ENCODE measurements around the gene SAMD4A. TPM values are rescaled to one million over a fixed set of nuclear protein-coding genes. Genes with fewer than 3 reads are reported as not detected.

SAMD4A gene
- total and polyA plus RNA-seq, 8 donors = 2.5 to 67.4 (median 15.9) TPM

GRCh38 chr14:54754116-54754622 lies 187.2 kb downstream of the SAMD4A start:
- H3K36me3 ChIP-seq = peaks cover 0 to 35% (median 27%) of the 10 kb centered on the region in 4 donors
- intact Hi-C loops (cut with DNase I; ENCODE audit: low total_unique reads) = no loop called here
- DNase-seq = no peak
- H3K4me1 ChIP-seq = peaks cover 0 to 15% (median 0%) of the 10 kb centered on the region in 4 donors
- WGBS, 5 donors = 88 to 94% (median 90%) methylated on average over 6 of the region's 6 CpGs
- no peak overlapping the region for H3K4me3 ChIP-seq
- no peaks in the 10 kb centered on the region for H3K27me3 ChIP-seq
- TF ChIP-seq POLR2A (IDR thresholded peaks at IDR 0.05) (no peak), EP300 (IDR thresholded peaks at IDR 0.05) (no peak), POLR2AphosphoS5 (IDR thresholded peaks at IDR 0.05) (no peak)
- TF ChIP-seq, protein P1, sequence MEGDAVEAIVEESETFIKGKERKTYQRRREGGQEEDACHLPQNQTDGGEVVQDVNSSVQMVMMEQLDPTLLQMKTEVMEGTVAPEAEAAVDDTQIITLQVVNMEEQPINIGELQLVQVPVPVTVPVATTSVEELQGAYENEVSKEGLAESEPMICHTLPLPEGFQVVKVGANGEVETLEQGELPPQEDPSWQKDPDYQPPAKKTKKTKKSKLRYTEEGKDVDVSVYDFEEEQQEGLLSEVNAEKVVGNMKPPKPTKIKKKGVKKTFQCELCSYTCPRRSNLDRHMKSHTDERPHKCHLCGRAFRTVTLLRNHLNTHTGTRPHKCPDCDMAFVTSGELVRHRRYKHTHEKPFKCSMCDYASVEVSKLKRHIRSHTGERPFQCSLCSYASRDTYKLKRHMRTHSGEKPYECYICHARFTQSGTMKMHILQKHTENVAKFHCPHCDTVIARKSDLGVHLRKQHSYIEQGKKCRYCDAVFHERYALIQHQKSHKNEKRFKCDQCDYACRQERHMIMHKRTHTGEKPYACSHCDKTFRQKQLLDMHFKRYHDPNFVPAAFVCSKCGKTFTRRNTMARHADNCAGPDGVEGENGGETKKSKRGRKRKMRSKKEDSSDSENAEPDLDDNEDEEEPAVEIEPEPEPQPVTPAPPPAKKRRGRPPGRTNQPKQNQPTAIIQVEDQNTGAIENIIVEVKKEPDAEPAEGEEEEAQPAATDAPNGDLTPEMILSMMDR (IDR thresholded peaks at IDR 0.05) = no peak
- no peaks in the 10 kb centered on the region for H3K9me3 ChIP-seq
- no peak overlapping the region for H3K27ac ChIP-seq

- 78 to 83% (median 79%) methylated on average over 11 of the region's 11 CpGs for WGBS, 5 donors
- intact Hi-C loops (cut with DNase I; ENCODE audit: low total_unique reads) = no loop called here
- no peak overlapping the region for H3K27ac ChIP-seq
- no peak for DNase-seq
- H3K36me3 ChIP-seq = peaks cover 0 to 41% (median 28%) of the 10 kb centered on the region in 4 donors
- no peaks in the 10 kb centered on the region for H3K9me3 ChIP-seq
- TF ChIP-seq, protein P1 (IDR thresholded peaks at IDR 0.05) = no peak
- TF ChIP-seq POLR2AphosphoS5 (IDR thresholded peaks at IDR 0.05) = no peak
- no peak for TF ChIP-seq EP300 (IDR thresholded peaks at IDR 0.05)
- no peak for TF ChIP-seq POLR2A (IDR thresholded peaks at IDR 0.05)
- H3K4me3 ChIP-seq = no peak overlapping the region
- H3K4me1 ChIP-seq = peaks cover 0 to 15% (median 0%) of the 10 kb centered on the region in 4 donors
- H3K27me3 ChIP-seq = no peaks in the 10 kb centered on the region
These were observed 187.9 kb downstream of the SAMD4A start for GRCh38 chr14:54754623-54755386.

- intact Hi-C loops (cut with DNase I; ENCODE audit: low total_unique reads) = no loop called here
- H3K36me3 ChIP-seq = peaks cover 5 to 51% (median 42%) of the 10 kb centered on the region in 4 donors
- TF ChIP-seq EP300 (IDR thresholded peaks at IDR 0.05) = no peak
- DNase-seq = no peak
- no peaks in the 10 kb centered on the region for H3K27me3 ChIP-seq
- 57 to 70% (median 66%) methylated on average over 3 of the region's 3 CpGs for WGBS, 5 donors
- H3K27ac ChIP-seq = no peak overlapping the region
- no peak overlapping the region for H3K4me3 ChIP-seq
- no peaks in the 10 kb centered on the region for H3K9me3 ChIP-seq
- peaks cover 0 to 15% (median 0%) of the 10 kb centered on the region in 4 donors for H3K4me1 ChIP-seq
These were observed 189.9 kb downstream of the SAMD4A start for GRCh38 chr14:54756656-54757392.

GRCh38 chr14:54758041-54758440 lies 191.1 kb downstream of the SAMD4A start:
- 43 to 69% (median 55%) methylated on average over 9 of the region's 9 CpGs for WGBS, 5 donors
- TF ChIP-seq POLR2AphosphoS5 (IDR thresholded peaks at IDR 0.05) (no peak), POLR2A (IDR thresholded peaks at IDR 0.05) (no peak), EP300 (IDR thresholded peaks at IDR 0.05) (no peak)
- TF ChIP-seq, protein P1 (IDR thresholded peaks at IDR 0.05) = no peak
- DNase-seq = no peak
- no peak overlapping the region for H3K27ac ChIP-seq
- H3K9me3 ChIP-seq = no peaks in the 10 kb centered on the region
- no peaks in the 10 kb centered on the region for H3K27me3 ChIP-seq
- H3K36me3 ChIP-seq = peaks cover 6 to 54% (median 44%) of the 10 kb centered on the region in 4 donors
- intact Hi-C loops (cut with DNase I; ENCODE audit: low total_unique reads) = no loop called here
- no peak overlapping the region for H3K4me3 ChIP-seq
- peaks cover 0 to 15% (median 0%) of the 10 kb centered on the region in 4 donors for H3K4me1 ChIP-seq

Measured in stomach (tissue), 9 donors.